GM10266 (cell line): Measurements from ENCODE around the gene ELOA.
"Not testable (repeated sequence)": the region's sequence is repeated elsewhere in the genome, so short reads cannot be mapped to it uniquely, and the experiment has no call there.

Experiments used
- DNase-seq: peaks from one replicate; pipeline ENCODE4 v3.0.0; 2012; ENCODE audit errors: extremely low spot score
- CTCF ChIP-seq: IDR thresholded peaks from 2 replicates; pipeline ENCODE4 v1.5.1; 2012; ENCODE audit warnings: mild to moderate bottlenecking, low read depth; ENCODE audit not compliant: control insufficient read depth, insufficient read depth; ENCODE audit errors: missing control alignments

Gene ELOA

GRCh38 chr1:23793018-23793781 lies 49.9 kb downstream of the ELOA start:
- TF ChIP-seq CTCF = no peak
- no peak for DNase-seq

- DNase-seq = no peak
- TF ChIP-seq CTCF = no peak
Measured at GRCh38 chr1:23793861-23794731, 50.8 kb downstream of the ELOA start.

- not testable (repeated sequence) for DNase-seq
Measured at GRCh38 chr1:23794732-23795182, 51.5 kb downstream of the ELOA start.

GRCh38 chr1:23795676-23796465 lies 52.6 kb downstream of the ELOA start:
- DNase-seq = no peak
- TF ChIP-seq CTCF = no peak

GRCh38 chr1:23796466-23797271 lies 53.4 kb downstream of the ELOA start:
- no peak for TF ChIP-seq CTCF
- no peak for DNase-seq

GRCh38 chr1:23797478-23798448 lies 54.5 kb downstream of the ELOA start:
- TF ChIP-seq CTCF = no peak
- DNase-seq = no peak
